Measurements from ENCODE around the gene DIS3L2. TPM values are rescaled to one million over a fixed set of nuclear protein-coding genes. Genes with fewer than 3 reads are reported as not detected.
"Not testable (repeated sequence)": the region's sequence is repeated elsewhere in the genome, so short reads cannot be mapped to it uniquely, and the experiment has no call there.

Gene DIS3L2
- polyA plus RNA-seq, 1 experiment: 8.2 TPM

GRCh38 chr2:232377841-232378734, 416.6 kb downstream of the DIS3L2 start:
- Histone ChIP-seq H3K9me3 (ENCODE audit: control insufficient read depth, insufficient read depth, low read length) (no peaks in the 10 kb centered on the region; the same call in 1 of the 2 replicates), H3K27ac (ENCODE audit: low read depth, low read length) (no peak overlapping the region), H3K27me3 (ENCODE audit: control insufficient read depth, insufficient read depth, low read length) (peaks cover 17% of the 10 kb centered on the region), H3K4me3 (ENCODE audit: low read depth, low read length) (no peak overlapping the region)
- CTCF ChIA-PET: no interaction called here
- TF ChIP-seq, protein P1, sequence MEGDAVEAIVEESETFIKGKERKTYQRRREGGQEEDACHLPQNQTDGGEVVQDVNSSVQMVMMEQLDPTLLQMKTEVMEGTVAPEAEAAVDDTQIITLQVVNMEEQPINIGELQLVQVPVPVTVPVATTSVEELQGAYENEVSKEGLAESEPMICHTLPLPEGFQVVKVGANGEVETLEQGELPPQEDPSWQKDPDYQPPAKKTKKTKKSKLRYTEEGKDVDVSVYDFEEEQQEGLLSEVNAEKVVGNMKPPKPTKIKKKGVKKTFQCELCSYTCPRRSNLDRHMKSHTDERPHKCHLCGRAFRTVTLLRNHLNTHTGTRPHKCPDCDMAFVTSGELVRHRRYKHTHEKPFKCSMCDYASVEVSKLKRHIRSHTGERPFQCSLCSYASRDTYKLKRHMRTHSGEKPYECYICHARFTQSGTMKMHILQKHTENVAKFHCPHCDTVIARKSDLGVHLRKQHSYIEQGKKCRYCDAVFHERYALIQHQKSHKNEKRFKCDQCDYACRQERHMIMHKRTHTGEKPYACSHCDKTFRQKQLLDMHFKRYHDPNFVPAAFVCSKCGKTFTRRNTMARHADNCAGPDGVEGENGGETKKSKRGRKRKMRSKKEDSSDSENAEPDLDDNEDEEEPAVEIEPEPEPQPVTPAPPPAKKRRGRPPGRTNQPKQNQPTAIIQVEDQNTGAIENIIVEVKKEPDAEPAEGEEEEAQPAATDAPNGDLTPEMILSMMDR (IDR thresholded peaks at IDR 0.05; ENCODE audit: low read depth, low read length): no peak
- POLR2A ChIA-PET: no interaction called here
- DNase-seq (ENCODE audit: low read depth, low spot score): no peak

DNA sequence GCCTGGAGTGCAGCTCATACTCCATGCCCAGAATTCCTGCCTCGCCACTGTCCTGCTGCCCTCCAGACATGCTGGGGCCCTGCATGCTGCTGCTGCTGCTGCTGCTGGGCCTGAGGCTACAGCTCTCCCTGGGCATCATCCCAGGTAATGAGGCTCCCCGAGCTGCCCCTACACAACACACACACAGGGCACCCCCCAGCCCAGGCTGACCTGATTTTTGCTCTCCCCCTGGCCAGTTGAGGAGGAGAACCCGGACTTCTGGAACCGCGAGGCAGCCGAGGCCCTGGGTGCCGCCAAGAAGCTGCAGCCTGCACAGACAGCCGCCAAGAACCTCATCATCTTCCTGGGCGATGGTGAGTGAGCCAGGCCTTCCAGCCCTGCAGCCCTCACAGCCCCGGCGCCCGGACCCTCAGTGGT, 417.2 kb downstream of the DIS3L2 start, which contains the start of gene ALPP:
TSS of gene ALPP (plus strand) at position 17 of the 417 bp plus-strand sequence. CDS start at position 69, 52 bp downstream.
- H3K27me3 ChIP-seq (ENCODE audit: control insufficient read depth, insufficient read depth, low read length): peaks cover 19% of the 10 kb centered on the region
- H3K27ac ChIP-seq (ENCODE audit: low read depth, low read length); H3K9me3 ChIP-seq (ENCODE audit: control insufficient read depth, insufficient read depth, low read length); POLR2A ChIA-PET; DNase-seq (ENCODE audit: low read depth, low spot score); CTCF ChIA-PET; H3K4me3 ChIP-seq (ENCODE audit: low read depth, low read length): not testable (repeated sequence)

GRCh38 chr2:232379610-232380590, 418.4 kb downstream of the DIS3L2 start:
- CTCF ChIA-PET; H3K9me3 ChIP-seq (ENCODE audit: control insufficient read depth, insufficient read depth, low read length); H3K27ac ChIP-seq (ENCODE audit: low read depth, low read length); DNase-seq (ENCODE audit: low read depth, low spot score); H3K4me3 ChIP-seq (ENCODE audit: low read depth, low read length); POLR2A ChIA-PET: not testable (repeated sequence)
- peaks cover 28% of the 10 kb centered on the region for H3K27me3 ChIP-seq (ENCODE audit: control insufficient read depth, insufficient read depth, low read length)

DNA sequence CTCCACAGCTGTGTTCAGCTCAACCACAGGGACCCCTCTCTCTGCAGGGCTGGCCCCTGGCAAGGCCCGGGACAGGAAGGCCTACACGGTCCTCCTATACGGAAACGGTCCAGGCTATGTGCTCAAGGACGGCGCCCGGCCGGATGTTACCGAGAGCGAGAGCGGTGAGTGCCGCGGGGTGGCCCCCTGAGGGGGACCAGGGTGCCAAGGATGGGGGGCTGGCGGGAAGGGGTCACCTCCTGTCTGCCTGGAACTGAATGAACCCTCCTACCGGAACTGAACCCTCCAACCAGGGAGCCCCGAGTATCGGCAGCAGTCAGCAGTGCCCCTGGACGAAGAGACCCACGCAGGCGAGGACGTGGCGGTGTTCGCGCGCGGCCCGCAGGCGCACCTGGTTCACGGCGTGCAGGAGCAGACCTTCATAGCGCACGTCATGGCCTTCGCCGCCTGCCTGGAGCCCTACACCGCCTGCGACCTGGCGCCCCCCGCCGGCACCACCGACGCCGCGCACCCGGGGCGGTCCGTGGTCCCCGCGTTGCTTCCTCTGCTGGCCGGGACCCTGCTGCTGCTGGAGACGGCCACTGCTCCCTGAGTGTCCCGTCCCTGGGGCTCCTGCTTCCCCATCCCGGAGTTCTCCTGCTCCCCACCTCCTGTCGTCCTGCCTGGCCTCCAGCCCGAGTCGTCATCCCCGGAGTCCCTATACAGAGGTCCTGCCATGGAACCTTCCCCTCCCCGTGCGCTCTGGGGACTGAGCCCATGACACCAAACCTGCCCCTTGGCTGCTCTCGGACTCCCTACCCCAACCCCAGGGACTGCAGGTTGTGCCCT, 419.9 kb downstream of the DIS3L2 start:
- DNase-seq (ENCODE audit: low read depth, low spot score): not testable (repeated sequence)

GRCh38 chr2:232382331-232383225, 421.1 kb downstream of the DIS3L2 start:
- DNase-seq (ENCODE audit: low read depth, low spot score): no peak
- Histone ChIP-seq H3K27me3 (ENCODE audit: control insufficient read depth, insufficient read depth, low read length) (peaks cover 50% of the 10 kb centered on the region), H3K27ac (ENCODE audit: low read depth, low read length) (no peak overlapping the region), H3K9me3 (ENCODE audit: control insufficient read depth, insufficient read depth, low read length) (no peaks in the 10 kb centered on the region; the same call in 1 of the 2 replicates), H3K4me3 (ENCODE audit: low read depth, low read length) (no peak overlapping the region)
- POLR2A ChIA-PET: no interaction called here
- TF ChIP-seq, protein P1 (IDR thresholded peaks at IDR 0.05; ENCODE audit: low read depth, low read length): no peak
- CTCF ChIA-PET: no interaction called here

More for the DNA sequence above, 419.9 kb downstream of the DIS3L2 start:
- CTCF ChIA-PET; H3K4me3 ChIP-seq (ENCODE audit: low read depth, low read length); H3K27ac ChIP-seq (ENCODE audit: low read depth, low read length); POLR2A ChIA-PET; H3K9me3 ChIP-seq (ENCODE audit: control insufficient read depth, insufficient read depth, low read length): not testable (repeated sequence)
- peaks cover 38% of the 10 kb centered on the region for H3K27me3 ChIP-seq (ENCODE audit: control insufficient read depth, insufficient read depth, low read length)

Measured in AG04450 (cell line).